Measurements from ENCODE around the gene CHCT1.
"Not testable (repeated sequence)": the region's sequence is repeated elsewhere in the genome, so short reads cannot be mapped to it uniquely, and the experiment has no call there.

CHCT1 gene

GRCh38 chr17:60422162-60422665 lies at the start of gene CHCT1:
Gene CHCT1, plus strand, starts transcription at chr17:60422489. Its CDS starts 104 bp downstream, at chr17:60422593.
- no peaks in the 10 kb centered on the region for H3K27me3 Mint-ChIP-seq
- ATAC-seq (replicated peaks) (no peak), DNase-seq (no peak)
- peak within 1 kb of the TSS; percentile 96 for H3K27ac Mint-ChIP-seq
- H3K4me3 Mint-ChIP-seq = peak within 1 kb of the TSS; percentile 88 to 94
- no peaks in the 10 kb centered on the region for H3K36me3 Mint-ChIP-seq
- peaks cover 0 to 2% of the 10 kb centered on the region in 2 donors for H3K9me3 Mint-ChIP-seq
- peaks cover 18 to 30% of the 10 kb centered on the region in 2 donors for H3K4me1 Mint-ChIP-seq

GRCh38 chr17:60372790-60373483 lies 49.4 kb upstream of the CHCT1 start:
- H3K4me1 Mint-ChIP-seq = peaks cover 9 to 14% of the 10 kb centered on the region in 2 donors
- DNase-seq = no peak
- H3K4me3 Mint-ChIP-seq = no peak overlapping the region
- no peak overlapping the region for H3K27ac Mint-ChIP-seq
- no peaks in the 10 kb centered on the region for H3K9me3 Mint-ChIP-seq
- peak; percentile 29 to 62 for ATAC-seq (replicated peaks)
- H3K27me3 Mint-ChIP-seq = no peaks in the 10 kb centered on the region
- peaks cover 4 to 7% of the 10 kb centered on the region in 2 donors for H3K36me3 Mint-ChIP-seq

- not testable (repeated sequence) for ATAC-seq (replicated peaks); H3K27ac Mint-ChIP-seq; H3K27me3 Mint-ChIP-seq; H3K4me1 Mint-ChIP-seq; H3K4me3 Mint-ChIP-seq; H3K9me3 Mint-ChIP-seq; DNase-seq
- peaks cover 10 to 14% of the 10 kb centered on the region in 2 donors for H3K36me3 Mint-ChIP-seq
These were observed 44.1 kb upstream of the CHCT1 start for GRCh38 chr17:60378187-60378586.

DNA sequence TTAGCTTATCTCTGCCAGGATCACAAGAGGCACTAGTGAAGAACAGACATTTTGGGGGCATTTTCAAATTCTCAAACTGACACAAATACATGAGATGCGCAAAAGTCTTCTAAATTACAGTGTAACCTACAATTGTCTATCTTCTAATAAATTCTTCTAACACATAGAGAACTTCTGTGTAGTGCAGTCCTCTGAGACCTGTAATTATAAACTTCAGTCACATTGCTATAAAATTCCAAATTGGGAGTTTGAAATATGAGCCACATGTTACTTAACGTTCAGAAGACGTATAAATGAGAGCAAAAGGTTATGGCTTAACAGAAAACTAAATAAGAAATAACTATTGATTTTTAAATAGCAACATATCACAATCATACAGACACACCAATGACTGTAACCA lies 42.8 kb upstream of the CHCT1 start:
- DNase-seq; H3K9me3 Mint-ChIP-seq; H3K27ac Mint-ChIP-seq; H3K27me3 Mint-ChIP-seq; ATAC-seq (replicated peaks); H3K4me3 Mint-ChIP-seq: not testable (repeated sequence)
- Mint-ChIP-seq H3K36me3 (peaks cover 8 to 10% of the 10 kb centered on the region in 2 donors), H3K4me1 (peaks cover 13 to 15% of the 10 kb centered on the region in 2 donors)

- no peak overlapping the region for H3K27ac Mint-ChIP-seq
- H3K9me3 Mint-ChIP-seq = no peaks in the 10 kb centered on the region
- H3K4me1 Mint-ChIP-seq = peaks cover 25 to 40% of the 10 kb centered on the region in 2 donors
- H3K27me3 Mint-ChIP-seq = no peaks in the 10 kb centered on the region
- no peak overlapping the region for H3K4me3 Mint-ChIP-seq
- no peak for ATAC-seq (replicated peaks)
- peaks cover 12 to 16% of the 10 kb centered on the region in 2 donors for H3K36me3 Mint-ChIP-seq
- DNase-seq = no peak
These were observed 40.3 kb upstream of the CHCT1 start for GRCh38 chr17:60381958-60382357.

- ATAC-seq (replicated peaks) (no peak), DNase-seq (no peak)
- H3K36me3 Mint-ChIP-seq = peaks cover 14 to 16% of the 10 kb centered on the region in 2 donors
- no peaks in the 10 kb centered on the region for H3K9me3 Mint-ChIP-seq
- no peak overlapping the region for H3K4me3 Mint-ChIP-seq
- H3K4me1 Mint-ChIP-seq = peaks cover 28 to 46% of the 10 kb centered on the region in 2 donors
- no peaks in the 10 kb centered on the region for H3K27me3 Mint-ChIP-seq
- H3K27ac Mint-ChIP-seq = no peak overlapping the region
These were observed 38.9 kb upstream of the CHCT1 start for GRCh38 chr17:60383379-60383778.

DNA sequence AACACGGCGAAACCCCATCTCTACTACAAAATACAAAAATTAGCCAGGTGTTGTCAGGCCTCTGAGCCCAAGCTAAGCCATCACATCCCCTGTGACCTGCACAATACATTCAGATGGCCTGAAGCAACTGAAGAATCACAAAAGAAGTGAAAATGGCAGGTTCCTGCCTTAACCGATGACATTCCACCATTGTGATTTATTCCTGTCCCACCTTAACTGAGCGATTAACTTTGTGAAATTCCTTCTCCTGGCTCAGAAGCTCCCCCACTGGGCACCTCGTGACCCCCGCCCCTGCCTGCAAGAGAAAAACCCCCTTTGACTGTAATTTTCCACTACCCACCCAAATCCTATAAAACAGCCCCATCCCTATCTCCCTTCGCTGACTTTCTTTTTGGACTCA lies 37.4 kb upstream of the CHCT1 start:
- not testable (repeated sequence) for H3K27me3 Mint-ChIP-seq; H3K4me3 Mint-ChIP-seq; ATAC-seq (replicated peaks); H3K9me3 Mint-ChIP-seq; DNase-seq; H3K27ac Mint-ChIP-seq
- Mint-ChIP-seq H3K4me1 (peaks cover 32 to 60% of the 10 kb centered on the region in 2 donors), H3K36me3 (peaks cover 14 to 16% of the 10 kb centered on the region in 2 donors)

GRCh38 chr17:60386147-60387058 lies 35.9 kb upstream of the CHCT1 start:
- ATAC-seq (replicated peaks) = no peak
- no peak overlapping the region for H3K27ac Mint-ChIP-seq
- H3K4me3 Mint-ChIP-seq = no peak overlapping the region
- H3K27me3 Mint-ChIP-seq = no peaks in the 10 kb centered on the region
- peaks cover 39 to 75% of the 10 kb centered on the region in 2 donors for H3K4me1 Mint-ChIP-seq
- H3K36me3 Mint-ChIP-seq = peaks cover 13 to 18% of the 10 kb centered on the region in 2 donors
- no peaks in the 10 kb centered on the region for H3K9me3 Mint-ChIP-seq
- no peak for DNase-seq

GRCh38 chr17:60387666-60388065 lies 34.6 kb upstream of the CHCT1 start:
- peaks cover 39 to 75% of the 10 kb centered on the region in 2 donors for H3K4me1 Mint-ChIP-seq
- peaks cover 9% of the 10 kb centered on the region in 2 donors for H3K36me3 Mint-ChIP-seq
- DNase-seq (no peak), ATAC-seq (replicated peaks) (no peak)
- H3K9me3 Mint-ChIP-seq = no peaks in the 10 kb centered on the region
- no peak overlapping the region for H3K4me3 Mint-ChIP-seq
- no peak overlapping the region for H3K27ac Mint-ChIP-seq
- H3K27me3 Mint-ChIP-seq = no peaks in the 10 kb centered on the region

DNA sequence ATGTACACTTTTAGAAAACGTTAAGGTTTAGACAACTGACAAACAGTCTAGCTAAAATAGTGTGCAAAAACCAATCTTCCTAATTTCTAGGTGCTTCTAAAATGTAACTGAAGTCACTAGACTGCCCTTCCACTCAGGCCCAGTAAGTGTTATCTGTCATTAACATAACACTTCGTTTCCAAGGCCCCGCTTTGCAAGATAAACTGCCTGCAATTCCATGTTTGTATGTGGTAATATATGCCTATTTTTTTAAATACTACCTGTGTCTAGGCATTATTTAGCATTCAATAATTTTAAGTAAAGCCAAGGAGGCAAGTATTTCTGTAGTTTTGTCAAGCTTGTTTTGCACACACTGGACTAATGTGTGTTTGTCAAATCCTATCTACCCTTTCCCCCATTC lies 33.5 kb upstream of the CHCT1 start:
- no peaks in the 10 kb centered on the region for H3K9me3 Mint-ChIP-seq
- H3K4me1 Mint-ChIP-seq = peaks cover 42 to 76% of the 10 kb centered on the region in 2 donors
- no peak overlapping the region for H3K27ac Mint-ChIP-seq
- no peak overlapping the region for H3K4me3 Mint-ChIP-seq
- peaks cover 8 to 9% of the 10 kb centered on the region in 2 donors for H3K36me3 Mint-ChIP-seq
- H3K27me3 Mint-ChIP-seq = no peaks in the 10 kb centered on the region
- DNase-seq (no peak), ATAC-seq (replicated peaks) (no peak)

GRCh38 chr17:60390186-60390585 lies 32.1 kb upstream of the CHCT1 start:
- ATAC-seq (replicated peaks) (no peak), DNase-seq (no peak)
- Mint-ChIP-seq H3K27ac (no peak overlapping the region), H3K4me3 (peak overlapping the region; percentile 99), H3K27me3 (no peaks in the 10 kb centered on the region), H3K9me3 (no peaks in the 10 kb centered on the region), H3K36me3 (peaks cover 3 to 5% of the 10 kb centered on the region in 2 donors), H3K4me1 (peaks cover 40 to 74% of the 10 kb centered on the region in 2 donors)

DNA sequence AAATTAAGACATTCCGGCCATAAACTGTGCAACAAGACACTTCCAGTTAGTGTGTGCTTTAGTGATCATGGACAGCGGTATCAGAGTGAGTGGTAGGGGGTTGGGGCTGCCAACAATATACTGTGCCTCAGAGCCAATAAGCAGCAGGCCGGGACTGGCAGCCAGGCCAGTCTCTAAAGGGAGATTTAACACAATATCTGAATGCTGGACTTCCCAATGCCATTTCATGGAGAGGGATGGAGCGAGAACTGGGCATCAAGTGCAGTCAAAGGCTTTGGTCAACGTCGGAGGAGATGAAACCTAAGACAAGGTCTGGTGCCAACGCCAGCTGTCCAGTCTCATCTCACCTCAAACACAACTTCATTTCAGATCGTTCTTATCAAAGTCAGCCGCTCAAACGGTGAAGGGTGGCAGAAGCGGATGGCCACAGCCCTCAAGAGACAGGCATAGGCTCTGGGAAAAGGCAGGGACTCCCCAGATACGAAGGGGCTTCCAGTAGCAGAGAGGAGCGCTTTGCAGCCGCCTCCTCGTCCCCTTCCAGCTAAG lies 31.3 kb upstream of the CHCT1 start:
- H3K27ac Mint-ChIP-seq = peak overlapping the region; percentile 99
- H3K9me3 Mint-ChIP-seq = no peaks in the 10 kb centered on the region
- no peak for ATAC-seq (replicated peaks)
- peak; percentile 15 for DNase-seq
- peaks cover 2 to 3% of the 10 kb centered on the region in 2 donors for H3K36me3 Mint-ChIP-seq
- peaks cover 39 to 74% of the 10 kb centered on the region in 2 donors for H3K4me1 Mint-ChIP-seq
- peak overlapping the region; percentile 99 for H3K4me3 Mint-ChIP-seq
- no peaks in the 10 kb centered on the region for H3K27me3 Mint-ChIP-seq

DNA sequence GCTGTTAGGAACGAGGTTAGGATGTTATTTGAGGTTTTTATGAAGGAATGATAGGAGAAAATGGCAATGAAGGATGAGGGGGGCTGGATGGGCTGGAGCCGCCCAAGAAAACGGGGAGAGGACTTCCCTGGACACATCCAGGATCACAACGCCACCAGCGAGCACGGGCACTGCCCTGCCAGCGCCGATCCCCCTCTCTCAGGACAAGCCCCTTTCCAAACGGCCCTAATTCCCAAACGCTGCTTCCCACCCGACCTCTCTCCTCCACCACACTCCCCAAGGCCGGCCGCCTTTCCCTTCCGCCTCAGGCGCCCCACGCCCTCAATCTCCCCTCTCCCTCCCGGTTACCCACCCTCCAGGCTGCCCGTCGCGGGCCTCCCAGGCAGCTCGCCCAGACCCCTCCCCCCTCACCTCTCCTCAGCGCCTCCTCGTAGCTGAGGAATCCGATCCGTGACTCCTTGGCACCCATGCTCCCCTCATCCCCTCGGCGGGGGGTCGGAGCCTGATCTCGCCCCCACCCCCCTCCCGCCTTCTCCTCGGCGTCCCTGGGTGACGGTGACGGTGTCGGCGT lies 30.7 kb upstream of the CHCT1 start:
- H3K27me3 Mint-ChIP-seq = no peaks in the 10 kb centered on the region
- H3K27ac Mint-ChIP-seq = peak overlapping the region; percentile 99
- ATAC-seq (replicated peaks) = peak; percentile 47 to 48
- no peak for DNase-seq
- H3K36me3 Mint-ChIP-seq = peaks cover 2 to 3% of the 10 kb centered on the region in 2 donors
- H3K4me1 Mint-ChIP-seq = peaks cover 39 to 74% of the 10 kb centered on the region in 2 donors
- H3K4me3 Mint-ChIP-seq = peak overlapping the region; percentile 99
- H3K9me3 Mint-ChIP-seq = no peaks in the 10 kb centered on the region

Data from stimulated activated naive B cell treated with anti-CD40 and anti-IgM and Interleukin-4, amounts not matched to agents 10 μg/mL and 1 μg/mL and 100 μg/mL, for 72 hours (primary cell).